MCF 10A (cell line): Measurements from ENCODE around the gene CSF2. TPM values are rescaled to one million over a fixed set of nuclear protein-coding genes. Genes with fewer than 3 reads are reported as not detected.

Source experiments
- BruUV-seq: library from RNA; stranded (reverse); fragments of 400-500 nt; replicated peaks from 2 replicates; lab custom pipeline; 2021; lab: Mats Ljungman, UMichigan
- CTCF ChIA-PET: fragments of 300-600 bp; sonication (Branson Sonifier 250); formaldehyde crosslinking; extraction: SDS; loops from one replicate; lab custom pipeline; 2021; ENCODE audit warnings: antibody characterized with exemption, inconsistent platforms; lab: Yijun Ruan, JAX
- POLR2A ChIA-PET: fragments of 300-600, 350-650 bp; sonication (Branson Sonifier 250); formaldehyde crosslinking; extraction: SDS; loops from one replicate; lab custom pipeline; 2020; ENCODE audit warnings: antibody characterized with exemption, inconsistent platforms; lab: Yijun Ruan, JAX
- DNase-seq: peaks from one replicate; pipeline ENCODE4 v3.0.0-alpha.2; 2018; ENCODE audit not compliant: unreplicated experiment
- H3K27ac Mint-ChIP-seq: one replicate; pipeline ENCODE4 v1.8.0; 2022; ENCODE audit warnings: mild to moderate bottlenecking, low read depth, mixed read lengths; ENCODE audit not compliant: unreplicated experiment
- H3K27me3 Mint-ChIP-seq: one replicate; pipeline ENCODE4 v1.8.0; 2022; ENCODE audit warnings: mixed read lengths; ENCODE audit not compliant: insufficient read depth, unreplicated experiment
- H3K36me3 Mint-ChIP-seq: one replicate; pipeline ENCODE4 v1.8.0; 2022; ENCODE audit warnings: mild to moderate bottlenecking, moderate library complexity, mixed read lengths; ENCODE audit not compliant: insufficient read depth, unreplicated experiment
- H3K4me1 Mint-ChIP-seq: one replicate; pipeline ENCODE4 v1.8.0; 2022; ENCODE audit warnings: mixed read lengths; ENCODE audit not compliant: insufficient read depth, unreplicated experiment
- H3K4me3 Mint-ChIP-seq: one replicate; pipeline ENCODE4 v1.8.0; 2022; ENCODE audit warnings: mild to moderate bottlenecking, moderate library complexity, mixed read lengths; ENCODE audit not compliant: unreplicated experiment
- H3K9me3 Mint-ChIP-seq: one replicate; pipeline ENCODE4 v1.8.0; 2022; ENCODE audit warnings: mixed read lengths; ENCODE audit not compliant: unreplicated experiment
- intact Hi-C: fragments of 100-400 bp; cut with micrococcal nuclease; formaldehyde crosslinking; loops from 2 replicates; pipeline ENCODE4 v1.14.1; 2022
- total RNA-seq: library from RNA; stranded (reverse); gene quantifications from 2 replicates; pipeline ENCODE4 v1.2.3, GENCODE V29; 2022
- TF ChIP-seq, protein P1 (sequence below): fragments of 200-600 bp; IDR thresholded peaks from one replicate; pipeline ENCODE4 v1.8.0; 2022; ENCODE audit warnings: antibody characterized with exemption, mild to moderate bottlenecking; ENCODE audit not compliant: unreplicated experiment

The CSF2 gene
- total RNA-seq, 1 experiment from 2014 or later, result not detected

DNA sequence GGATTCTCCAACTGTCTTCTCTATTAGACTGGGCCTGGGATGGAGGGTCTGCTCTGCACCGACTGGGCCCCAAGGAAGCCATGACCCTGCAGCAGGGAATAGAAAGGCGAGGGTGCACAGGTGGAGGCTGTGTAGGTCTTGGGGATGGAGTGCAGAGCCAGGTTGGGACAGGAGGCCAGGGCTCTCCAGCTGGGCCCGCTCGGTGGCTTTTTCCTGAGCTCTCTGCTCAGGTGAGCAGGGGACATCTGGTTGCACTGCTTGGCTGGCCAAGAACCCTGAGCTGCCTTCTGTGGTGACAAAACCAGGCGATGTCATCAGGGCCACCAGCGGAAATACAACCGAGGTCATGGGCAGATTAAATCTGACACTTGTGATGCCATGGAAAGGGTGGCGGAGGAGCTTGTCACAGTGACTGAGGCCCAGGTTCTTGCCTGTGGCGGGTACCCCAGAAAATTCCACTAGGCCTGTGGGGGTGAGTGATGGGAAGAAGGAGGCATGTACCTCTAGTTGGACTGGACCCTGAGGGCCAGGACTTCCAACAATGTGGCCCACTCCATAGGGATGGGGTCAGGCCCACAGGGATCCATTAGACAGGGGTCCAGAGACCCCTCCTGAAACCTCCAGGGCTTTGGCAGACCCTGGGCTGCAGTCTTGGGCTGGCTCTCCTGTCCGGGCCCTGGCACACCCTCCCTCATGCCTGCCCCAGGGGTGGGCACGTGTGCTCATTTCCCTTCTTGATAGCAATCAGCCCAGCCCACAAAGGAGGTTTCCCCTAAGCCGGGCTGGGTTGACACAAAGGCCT is 17.6 kb upstream of the CSF2 start:
- intact Hi-C loops, result no loop called here
- no TSS peak for BruUV-seq
- Mint-ChIP-seq H3K27ac (no peak overlapping the region), H3K9me3 (no peaks in the 10 kb centered on the region), H3K27me3 (peaks cover 21% of the 10 kb centered on the region), H3K4me3 (no peak overlapping the region), H3K36me3 (no peaks in the 10 kb centered on the region), H3K4me1 (no peaks in the 10 kb centered on the region)
- no peak for DNase-seq
- TF ChIP-seq, protein P1, sequence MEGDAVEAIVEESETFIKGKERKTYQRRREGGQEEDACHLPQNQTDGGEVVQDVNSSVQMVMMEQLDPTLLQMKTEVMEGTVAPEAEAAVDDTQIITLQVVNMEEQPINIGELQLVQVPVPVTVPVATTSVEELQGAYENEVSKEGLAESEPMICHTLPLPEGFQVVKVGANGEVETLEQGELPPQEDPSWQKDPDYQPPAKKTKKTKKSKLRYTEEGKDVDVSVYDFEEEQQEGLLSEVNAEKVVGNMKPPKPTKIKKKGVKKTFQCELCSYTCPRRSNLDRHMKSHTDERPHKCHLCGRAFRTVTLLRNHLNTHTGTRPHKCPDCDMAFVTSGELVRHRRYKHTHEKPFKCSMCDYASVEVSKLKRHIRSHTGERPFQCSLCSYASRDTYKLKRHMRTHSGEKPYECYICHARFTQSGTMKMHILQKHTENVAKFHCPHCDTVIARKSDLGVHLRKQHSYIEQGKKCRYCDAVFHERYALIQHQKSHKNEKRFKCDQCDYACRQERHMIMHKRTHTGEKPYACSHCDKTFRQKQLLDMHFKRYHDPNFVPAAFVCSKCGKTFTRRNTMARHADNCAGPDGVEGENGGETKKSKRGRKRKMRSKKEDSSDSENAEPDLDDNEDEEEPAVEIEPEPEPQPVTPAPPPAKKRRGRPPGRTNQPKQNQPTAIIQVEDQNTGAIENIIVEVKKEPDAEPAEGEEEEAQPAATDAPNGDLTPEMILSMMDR, result no peak
- ChIA-PET POLR2A (no interaction called here), CTCF (interaction anchor here (2.4 to 4.3 kb wide), 2 partner anchors 8 to 467 kb away, joined by 6 to 34 read pairs; no protein-coding TSS in a partner anchor)

GRCh38 chr5:132056610-132057497 is 16.7 kb upstream of the CSF2 start:
- POLR2A ChIA-PET, result no interaction called here
- no peaks in the 10 kb centered on the region for H3K9me3 Mint-ChIP-seq
- TF ChIP-seq, protein P1, result no peak

GRCh38 chr5:132057498-132058255 is 15.9 kb upstream of the CSF2 start:
- no peak overlapping the region for H3K4me3 Mint-ChIP-seq
- H3K27ac Mint-ChIP-seq, result no peak overlapping the region
- intact Hi-C loops, result no loop called here
- ChIA-PET CTCF (interaction anchor here (0.6 to 1.4 kb wide), 12 partner anchors 14 to 567 kb away, joined by 3 to 6 read pairs (median 3); no protein-coding TSS in a partner anchor), POLR2A (interaction anchor here (1.2 kb wide), 1 partner anchor 422 kb away, joined by 3 read pairs; no protein-coding TSS in a partner anchor)
- no peaks in the 10 kb centered on the region for H3K36me3 Mint-ChIP-seq
- TF ChIP-seq, protein P1, result no peak
- H3K4me1 Mint-ChIP-seq, result no peaks in the 10 kb centered on the region
- H3K9me3 Mint-ChIP-seq, result no peaks in the 10 kb centered on the region
- DNase-seq, result no peak
- peaks cover 5% of the 10 kb centered on the region for H3K27me3 Mint-ChIP-seq
- no TSS peak for BruUV-seq

More at GRCh38 chr5:132056610-132057497, 16.7 kb upstream of the CSF2 start:
- no TSS peak for BruUV-seq
- no peak for DNase-seq
- intact Hi-C loops, result no loop called here
- CTCF ChIA-PET, result interaction anchor here (0.7 to 2.4 kb wide), 5 partner anchors 49 to 467 kb away, joined by 3 to 6 read pairs (median 5); no protein-coding TSS in a partner anchor
- Mint-ChIP-seq H3K27ac (no peak overlapping the region), H3K36me3 (no peaks in the 10 kb centered on the region), H3K27me3 (peaks cover 13% of the 10 kb centered on the region), H3K4me1 (no peaks in the 10 kb centered on the region), H3K4me3 (no peak overlapping the region)
